GM08714 (cell line): Measurements from ENCODE around the gene ITGAV.

Experiments
- H3K4me3 ChIP-seq: fragments of 200-500 bp; sonication (Bioruptor generic); 2 replicates; pipeline ENCODE4 v1.5.1; 2014; ENCODE audit warnings: mild to moderate bottlenecking, low read length, inconsistent platforms
- ZNF274 ChIP-seq: IDR thresholded peaks from 2 replicates; pipeline ENCODE4 v1.6.1; 2012; ENCODE audit warnings: mild to moderate bottlenecking, low read depth, low read length

Gene ITGAV

GRCh38 chr2:186612555-186613440 is 22.9 kb downstream of the ITGAV start:
- no peak overlapping the region for H3K4me3 ChIP-seq
- TF ChIP-seq ZNF274: no peak

GRCh38 chr2:186614373-186614772 is 24.5 kb downstream of the ITGAV start:
- no peak overlapping the region for H3K4me3 ChIP-seq
- TF ChIP-seq ZNF274: no peak

- H3K4me3 ChIP-seq: no peak overlapping the region
- no peak for TF ChIP-seq ZNF274
Observed at GRCh38 chr2:186617148-186617547, 27.3 kb downstream of the ITGAV start.

GRCh38 chr2:186617771-186618170 is 27.9 kb downstream of the ITGAV start:
- no peak for TF ChIP-seq ZNF274

GRCh38 chr2:186618696-186619095 is 28.8 kb downstream of the ITGAV start:
- no peak overlapping the region for H3K4me3 ChIP-seq
- TF ChIP-seq ZNF274: no peak

More at GRCh38 chr2:186617771-186618170, 27.9 kb downstream of the ITGAV start:
- no peak overlapping the region for H3K4me3 ChIP-seq

GRCh38 chr2:186623084-186623483 is 33.2 kb downstream of the ITGAV start:
- no peak overlapping the region for H3K4me3 ChIP-seq
- TF ChIP-seq ZNF274: no peak

GRCh38 chr2:186624276-186624675 is 34.4 kb downstream of the ITGAV start:
- TF ChIP-seq ZNF274: no peak

GRCh38 chr2:186629250-186629996 is 39.6 kb downstream of the ITGAV start:
- no peak for TF ChIP-seq ZNF274
- no peak overlapping the region for H3K4me3 ChIP-seq

More at GRCh38 chr2:186624276-186624675, 34.4 kb downstream of the ITGAV start:
- H3K4me3 ChIP-seq: no peak overlapping the region

- no peak for TF ChIP-seq ZNF274
- no peak overlapping the region for H3K4me3 ChIP-seq
Observed at GRCh38 chr2:186632417-186632816, 42.6 kb downstream of the ITGAV start.

GRCh38 chr2:186634701-186635100 is 44.8 kb downstream of the ITGAV start:
- TF ChIP-seq ZNF274: no peak
- H3K4me3 ChIP-seq: no peak overlapping the region

GRCh38 chr2:186636800-186637496 is 47.1 kb downstream of the ITGAV start:
- TF ChIP-seq ZNF274: no peak
- no peak overlapping the region for H3K4me3 ChIP-seq

GRCh38 chr2:186637497-186637800 is 47.6 kb downstream of the ITGAV start:
- TF ChIP-seq ZNF274: no peak
- no peak overlapping the region for H3K4me3 ChIP-seq

- no peak for TF ChIP-seq ZNF274
- no peak overlapping the region for H3K4me3 ChIP-seq
Observed at GRCh38 chr2:186639939-186640338, 50.1 kb downstream of the ITGAV start.

- no peak for TF ChIP-seq ZNF274
Observed at GRCh38 chr2:186641132-186641806, 51.4 kb downstream of the ITGAV start.

GRCh38 chr2:186641807-186642321 is 52.0 kb downstream of the ITGAV start:
- no peak for TF ChIP-seq ZNF274
- no peak overlapping the region for H3K4me3 ChIP-seq

More at GRCh38 chr2:186641132-186641806, 51.4 kb downstream of the ITGAV start:
- H3K4me3 ChIP-seq: no peak overlapping the region
